Measurements from ENCODE around the gene DCAF7. TPM values are rescaled to one million over a fixed set of nuclear protein-coding genes. Genes with fewer than 3 reads are reported as not detected.

Gene DCAF7
- total RNA-seq, 1 experiment from 2014 or later = 144 TPM

DNA sequence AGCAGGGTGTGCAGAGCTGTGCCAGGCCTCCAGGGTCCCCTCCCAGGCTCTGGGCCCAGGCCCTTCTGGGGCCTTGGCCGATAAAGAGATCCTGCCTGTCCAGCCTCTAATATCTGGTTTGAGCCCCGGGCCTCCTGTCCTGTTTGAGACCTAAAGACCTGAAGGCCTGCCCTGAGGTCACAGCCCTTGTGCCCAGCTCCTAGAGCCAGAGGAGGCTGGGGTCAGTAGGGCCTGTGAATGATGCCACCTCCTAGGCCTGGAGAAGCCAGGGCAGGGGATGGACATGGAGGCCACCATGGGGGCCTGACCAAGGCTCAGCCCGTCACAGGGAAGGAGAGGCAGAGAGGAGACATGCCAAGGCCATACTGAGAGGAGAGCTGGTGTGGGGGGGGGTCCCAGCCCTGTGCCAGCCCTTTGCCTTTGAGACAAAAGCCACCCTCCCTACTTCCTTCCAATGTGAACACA, 19.7 kb upstream of the DCAF7 start:
- POLR2A ChIA-PET = no interaction called here

More for the DNA sequence above, 19.7 kb upstream of the DCAF7 start:
- TF ChIP-seq, protein P1, sequence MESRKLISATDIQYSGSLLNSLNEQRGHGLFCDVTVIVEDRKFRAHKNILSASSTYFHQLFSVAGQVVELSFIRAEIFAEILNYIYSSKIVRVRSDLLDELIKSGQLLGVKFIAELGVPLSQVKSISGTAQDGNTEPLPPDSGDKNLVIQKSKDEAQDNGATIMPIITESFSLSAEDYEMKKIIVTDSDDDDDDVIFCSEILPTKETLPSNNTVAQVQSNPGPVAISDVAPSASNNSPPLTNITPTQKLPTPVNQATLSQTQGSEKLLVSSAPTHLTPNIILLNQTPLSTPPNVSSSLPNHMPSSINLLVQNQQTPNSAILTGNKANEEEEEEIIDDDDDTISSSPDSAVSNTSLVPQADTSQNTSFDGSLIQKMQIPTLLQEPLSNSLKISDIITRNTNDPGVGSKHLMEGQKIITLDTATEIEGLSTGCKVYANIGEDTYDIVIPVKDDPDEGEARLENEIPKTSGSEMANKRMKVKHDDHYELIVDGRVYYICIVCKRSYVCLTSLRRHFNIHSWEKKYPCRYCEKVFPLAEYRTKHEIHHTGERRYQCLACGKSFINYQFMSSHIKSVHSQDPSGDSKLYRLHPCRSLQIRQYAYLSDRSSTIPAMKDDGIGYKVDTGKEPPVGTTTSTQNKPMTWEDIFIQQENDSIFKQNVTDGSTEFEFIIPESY (IDR thresholded peaks at IDR 0.05; ENCODE audit: extremely low read depth, insufficient replicate concordance, low read length) = no peak
- TF ChIP-seq JUND (IDR thresholded peaks at IDR 0.05) (no peak), SIN3A (IDR thresholded peaks at IDR 0.05; ENCODE audit: low read depth) (no peak), SP1 (IDR thresholded peaks at IDR 0.05; ENCODE audit: low read depth) (no peak), ELF1 (IDR thresholded peaks at IDR 0.05; ENCODE audit: borderline replicate concordance, low read depth) (no peak), TCF7L2 (IDR thresholded peaks at IDR 0.05; ENCODE audit: borderline replicate concordance, extremely low read depth, insufficient read depth, insufficient read length) (no peak), ATF3 (IDR thresholded peaks at IDR 0.05) (no peak), CTCF (IDR thresholded peaks at IDR 0.05 in 2 of 3, conservative IDR thresholded peaks at IDR 0.05 in 1 of 3; ENCODE audit: borderline replicate concordance in 1 of 3, insufficient read depth in 1 of 3, low read depth in 2 of 3, low read length in 2 of 3) (no peak), ZFX (IDR thresholded peaks at IDR 0.05) (no peak), SRF (IDR thresholded peaks at IDR 0.05; ENCODE audit: low read depth) (no peak), EGR1 (IDR thresholded peaks at IDR 0.05; ENCODE audit: low read depth) (no peak), EZH2phosphoT487 (IDR thresholded peaks at IDR 0.05; ENCODE audit: borderline replicate concordance) (no peak), FOSL1 (IDR thresholded peaks at IDR 0.05; ENCODE audit: low read depth) (no peak), REST (IDR thresholded peaks at IDR 0.05; ENCODE audit: low read depth) (no peak)
- Histone ChIP-seq H2AFZ (ENCODE audit: low read depth, low read length, poor library complexity, severe bottlenecking) (no peak overlapping the region), H3K4me1 (ENCODE audit: control insufficient read depth in 1 of 2, insufficient read depth in 2 of 2, low read length in 2 of 2) (no peaks in the 10 kb centered on the region), H3K4me3 (replicated peaks in 1 of 2; ENCODE audit: low read depth in 1 of 2, low read length in 2 of 2) (no peak overlapping the region), H3K4me2 (ENCODE audit: low read length) (no peak overlapping the region), H3K9ac (ENCODE audit: low read length) (no peak overlapping the region), H3K27ac (ENCODE audit: low read depth, low read length) (no peak overlapping the region), H3K79me2 (ENCODE audit: insufficient read depth, low read length) (no peaks in the 10 kb centered on the region), H3K36me3 (ENCODE audit: control insufficient read depth in 1 of 2, insufficient read depth in 2 of 2, low read length in 2 of 2) (no peaks in the 10 kb centered on the region), H3K27me3 (ENCODE audit: insufficient read depth, low read length) (peaks cover 22% of the 10 kb centered on the region), H4K20me1 (ENCODE audit: insufficient read depth) (no peaks in the 10 kb centered on the region), H3K9me3 (ENCODE audit: control insufficient read depth in 1 of 2, insufficient read depth in 1 of 2, low read depth in 1 of 2, low read length in 2 of 2) (no peaks in the 10 kb centered on the region), H3K9me2 (ENCODE audit: insufficient read depth) (no peaks in the 10 kb centered on the region)
- ATAC-seq (no peak), DNase-seq (ENCODE audit: low read depth, low spot score) (no peak)
- intact Hi-C loops (cut with micrococcal nuclease) = no loop called here
- BruUV-seq (replicated peaks) = no TSS peak
- RAD21 ChIA-PET (ENCODE audit: low non-redundant PET in 1 of 2, low total read pairs in 2 of 2, uncharacterized antibody in 2 of 2, unreplicated experiment in 2 of 2) = no interaction called here
- CTCF ChIA-PET = no interaction called here
